Nucleus accumbens (tissue), 56 donors: ENCODE measurements around the gene CFAP45.

Experiments used
- DNase-seq, 56 donors: peaks; one replicate each; lab custom pipeline; 2025; lab: John Stamatoyannopoulos, UW

Gene CFAP45

GRCh38 chr1:159883134-159883533, 16.8 kb downstream of the CFAP45 start:
- DNase-seq = no peak

GRCh38 chr1:159882527-159882862, 17.5 kb downstream of the CFAP45 start:
- DNase-seq = no peak

GRCh38 chr1:159881622-159882526, 18.1 kb downstream of the CFAP45 start:
- peak in 6 of 56 donors; percentile 6 to 35 (median 18) for DNase-seq

- DNase-seq = no peak
These were observed 19.5 kb downstream of the CFAP45 start for GRCh38 chr1:159880430-159880829.

- DNase-seq = no peak
These were observed 20.0 kb downstream of the CFAP45 start for GRCh38 chr1:159879977-159880376.

- no peak for DNase-seq
These were observed 20.8 kb downstream of the CFAP45 start for GRCh38 chr1:159879136-159879535.

GRCh38 chr1:159877695-159878444, 22.1 kb downstream of the CFAP45 start:
- no peak for DNase-seq

- no peak for DNase-seq
These were observed 26.3 kb downstream of the CFAP45 start for GRCh38 chr1:159873530-159874143.

GRCh38 chr1:159872891-159873290, 27.1 kb downstream of the CFAP45 start:
- DNase-seq = no peak

GRCh38 chr1:159870704-159871103, 29.3 kb downstream of the CFAP45 start:
- DNase-seq = no peak

GRCh38 chr1:159869607-159870006, 30.4 kb downstream of the CFAP45 start:
- DNase-seq = no peak

GRCh38 chr1:159869173-159869572, 30.8 kb downstream of the CFAP45 start:
- DNase-seq = no peak

GRCh38 chr1:159868766-159869165, 31.2 kb downstream of the CFAP45 start:
- no peak for DNase-seq

- no peak for DNase-seq
These were observed 32.3 kb downstream of the CFAP45 start for GRCh38 chr1:159867664-159868026.

- no peak for DNase-seq
These were observed 32.9 kb downstream of the CFAP45 start for GRCh38 chr1:159866905-159867663.

GRCh38 chr1:159866066-159866465, 33.9 kb downstream of the CFAP45 start:
- DNase-seq = no peak

- no peak for DNase-seq
These were observed 35.7 kb downstream of the CFAP45 start for GRCh38 chr1:159864262-159864661.

GRCh38 chr1:159862557-159862956, 37.4 kb downstream of the CFAP45 start, which contains the start of gene VSIG8:
Gene VSIG8 (minus strand): TSS chr1:159862657. CDS start chr1:159862521, 136 bp downstream.
- DNase-seq = no peak

GRCh38 chr1:159862031-159862430, 37.9 kb downstream of the CFAP45 start:
- no peak for DNase-seq

- DNase-seq = no peak
These were observed 38.7 kb downstream of the CFAP45 start for GRCh38 chr1:159861218-159861617.

GRCh38 chr1:159860456-159860855, 39.5 kb downstream of the CFAP45 start:
- DNase-seq = no peak
